IPS DF 6.9 (cell line): ENCODE measurements around the gene RTN4RL1.

Experiments
- DNase-seq: peaks from one replicate; pipeline ENCODE4 v3.0.0-alpha.2; 2013; ENCODE audit warnings: low read depth, low spot score
- H3K27ac ChIP-seq: one replicate; pipeline ENCODE4 v1.5.1; 2013; ENCODE audit warnings: low read length, control low read depth
- H3K27me3 ChIP-seq: 2 replicates; pipeline ENCODE4 v1.6.1; 2013; ENCODE audit warnings: mild to moderate bottlenecking, low read length; ENCODE audit not compliant: control insufficient read depth, insufficient read depth
- H3K36me3 ChIP-seq: 2 replicates; pipeline ENCODE4 v1.6.1; 2013; ENCODE audit warnings: low read length; ENCODE audit not compliant: control insufficient read depth, insufficient read depth
- H3K4me1 ChIP-seq: 2 replicates; pipeline ENCODE4 v1.6.1; 2013; ENCODE audit warnings: low read length; ENCODE audit not compliant: control insufficient read depth, insufficient read depth
- H3K4me3 ChIP-seq: 2 replicates; pipeline ENCODE4 v1.5.1; 2013; ENCODE audit warnings: mild to moderate bottlenecking, low read length
- H3K9me3 ChIP-seq: 2 replicates; pipeline ENCODE4 v1.6.1; 2013; ENCODE audit warnings: low read length, inconsistent platforms; ENCODE audit not compliant: control insufficient read depth, insufficient read depth
- WGBS: extraction: QIAGEN DNeasy Blood & Tissue Kit; methylation state at CpG from one replicate; pipeline ENCODE4 v1.1.7; 2013; ENCODE audit warnings: mixed read lengths, missing lambda C conversion rate; ENCODE audit not compliant: insufficient read length, insufficient coverage; 5-methylcytosine and 5-hydroxymethylcytosine counted together

RTN4RL1 gene

DNA sequence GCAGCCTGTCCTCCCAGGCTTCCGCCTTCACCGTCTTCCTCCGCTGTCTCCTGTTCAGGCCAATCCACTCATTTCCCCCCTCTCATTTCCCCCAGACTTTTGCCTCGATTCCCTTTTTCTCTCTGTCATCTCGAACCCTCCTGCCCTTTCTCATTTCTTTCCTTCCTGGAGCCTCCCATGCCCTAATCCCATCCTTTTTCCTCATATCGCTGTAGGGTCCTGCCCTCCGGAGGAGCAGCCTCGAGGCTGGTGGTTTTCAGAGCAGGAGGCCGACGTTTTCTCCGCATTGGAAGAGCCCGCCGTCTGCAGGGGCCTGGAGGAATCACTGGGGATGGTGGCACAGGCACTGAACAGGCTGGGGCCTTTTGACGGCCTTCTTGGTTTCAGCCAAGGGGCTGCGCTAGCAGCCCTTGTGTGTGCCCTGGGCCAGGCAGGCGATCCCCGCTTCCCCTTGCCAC lies 17.3 kb upstream of the RTN4RL1 start:
- WGBS, result no CpG with 5 or more reads among the region's 17 CpGs
- Histone ChIP-seq H3K36me3 (0 out of 2 replicates have a peak, but pooled peaks cover 3% of the 10 kb centered on the region), H3K4me3 (peak overlapping the region; percentile 63), H3K27ac (no peak overlapping the region), H3K27me3 (no peaks in the 10 kb centered on the region), H3K4me1 (no peaks in the 10 kb centered on the region), H3K9me3 (no peaks in the 10 kb centered on the region)
- DNase-seq, result no peak

DNA sequence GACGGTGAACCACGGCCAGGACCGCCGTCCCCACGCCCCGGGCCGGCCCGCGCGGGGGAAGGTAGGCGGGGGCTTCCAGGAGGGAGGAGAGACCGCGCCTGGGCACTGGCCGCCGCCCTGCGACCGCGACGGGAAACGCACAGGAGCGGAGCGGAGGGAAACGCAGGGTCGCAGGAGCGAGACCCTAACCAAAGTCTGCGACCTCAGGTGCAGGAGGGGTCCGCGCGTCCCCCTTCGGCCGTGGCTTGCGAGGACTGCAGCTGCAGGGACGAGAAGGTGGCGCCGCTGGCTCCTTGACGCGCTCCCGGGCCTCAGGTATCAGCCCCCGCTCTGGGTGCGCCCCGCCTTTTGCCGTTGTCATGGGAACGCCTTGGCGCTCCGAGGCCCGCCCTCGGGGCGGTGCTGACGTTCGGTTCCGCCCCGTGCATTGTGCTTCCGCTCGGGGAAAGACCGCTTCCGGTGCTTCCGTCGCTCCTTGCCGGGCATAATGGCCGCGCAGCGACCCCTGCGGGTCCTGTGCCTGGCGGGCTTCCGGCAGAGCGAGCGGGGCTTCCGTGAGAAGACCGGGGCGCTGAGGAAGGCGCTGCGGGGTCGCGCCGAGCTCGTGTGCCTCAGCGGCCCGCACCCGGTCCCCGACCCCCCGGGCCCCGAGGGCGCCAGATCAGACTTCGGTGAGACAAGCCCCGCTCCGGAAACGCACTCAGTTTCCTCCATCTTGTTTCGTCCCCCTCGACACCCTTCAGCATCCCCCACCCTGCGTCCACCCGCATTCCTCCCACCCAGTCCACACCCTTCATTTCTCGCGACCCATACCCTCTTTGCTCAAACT lies 16.6 kb upstream of the RTN4RL1 start, which contains the start of gene OVCA2:
OVCA2 (plus strand) TSS at position 462 of the 829 bp plus-strand sequence; CDS start at position 488, 26 bp downstream.
- Histone ChIP-seq H3K4me3 (peak within 1 kb of the TSS; percentile 63), H3K36me3 (peaks cover 3% of the 10 kb centered on the region; the same call in 1 of the 2 replicates), H3K27me3 (no peaks in the 10 kb centered on the region), H3K4me1 (no peaks in the 10 kb centered on the region), H3K9me3 (no peaks in the 10 kb centered on the region), H3K27ac (no peak within 1 kb of the TSS)
- WGBS, result no CpG with 5 or more reads among the region's 93 CpGs
- peak; percentile 84 for DNase-seq

DNA sequence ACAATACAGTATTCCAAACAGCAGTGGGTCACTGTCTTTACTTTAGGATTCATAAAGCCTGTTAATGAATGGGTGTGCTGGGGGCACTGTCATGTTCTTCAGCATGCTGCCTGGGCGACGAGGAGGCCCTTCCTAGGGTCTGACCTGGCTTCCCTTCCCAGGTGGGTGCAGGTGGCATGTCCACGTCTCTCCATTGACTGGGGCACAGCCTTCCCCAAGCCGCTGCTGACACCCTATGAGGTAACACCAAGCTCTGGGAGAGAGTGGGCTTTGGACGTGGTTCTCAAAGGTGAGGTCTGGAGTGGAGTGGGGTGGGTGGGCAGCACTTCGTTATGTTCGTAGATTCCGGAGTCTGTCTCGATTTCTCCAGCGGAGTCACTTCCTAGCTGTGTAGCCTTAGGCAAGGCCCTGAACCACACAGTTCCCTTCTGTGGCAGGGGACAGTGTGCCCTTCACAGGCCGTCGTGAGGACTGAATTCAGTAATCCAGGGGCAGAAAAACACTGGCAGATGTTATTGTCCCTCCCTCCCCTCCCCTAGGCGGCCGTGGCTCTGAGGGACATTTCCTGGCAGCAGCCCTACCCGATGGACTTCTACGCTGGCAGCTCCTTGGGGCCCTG lies 15.9 kb upstream of the RTN4RL1 start:
- Histone ChIP-seq H3K4me1 (no peaks in the 10 kb centered on the region), H3K36me3 (peaks cover 8% of the 10 kb centered on the region), H3K27me3 (no peaks in the 10 kb centered on the region), H3K27ac (no peak overlapping the region), H3K4me3 (peak overlapping the region; percentile 63; the same call in 1 of the 2 replicates), H3K9me3 (no peaks in the 10 kb centered on the region)
- no CpG with 5 or more reads among the region's 16 CpGs for WGBS
- no peak for DNase-seq

DNA sequence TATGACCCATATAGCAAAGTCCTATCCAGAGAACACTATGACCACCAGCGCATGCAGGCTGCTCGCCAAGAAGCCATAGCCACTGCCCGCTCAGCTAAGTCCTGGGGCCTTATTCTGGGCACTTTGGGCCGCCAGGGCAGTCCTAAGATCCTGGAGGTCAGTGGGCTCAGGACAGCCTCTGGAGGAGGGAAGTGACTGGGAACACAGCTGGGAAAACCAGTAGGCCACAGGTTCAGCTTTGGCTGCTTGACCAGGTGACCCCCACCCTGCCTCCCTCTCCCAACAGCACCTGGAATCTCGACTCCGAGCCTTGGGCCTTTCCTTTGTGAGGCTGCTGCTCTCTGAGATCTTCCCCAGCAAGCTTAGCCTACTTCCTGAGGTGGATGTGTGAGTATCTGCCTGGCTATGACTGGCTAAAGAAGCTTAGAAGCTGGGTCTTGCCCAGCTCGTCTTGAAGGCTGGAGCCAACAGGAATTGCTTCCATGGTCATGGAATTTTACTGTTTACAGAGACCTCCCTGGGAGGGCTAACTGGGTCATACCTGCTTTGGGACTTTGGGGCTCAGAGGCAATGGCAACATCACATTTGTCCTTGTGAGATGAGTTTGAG lies 15.2 kb upstream of the RTN4RL1 start:
- no CpG with 5 or more reads among the region's 7 CpGs for WGBS

DNA sequence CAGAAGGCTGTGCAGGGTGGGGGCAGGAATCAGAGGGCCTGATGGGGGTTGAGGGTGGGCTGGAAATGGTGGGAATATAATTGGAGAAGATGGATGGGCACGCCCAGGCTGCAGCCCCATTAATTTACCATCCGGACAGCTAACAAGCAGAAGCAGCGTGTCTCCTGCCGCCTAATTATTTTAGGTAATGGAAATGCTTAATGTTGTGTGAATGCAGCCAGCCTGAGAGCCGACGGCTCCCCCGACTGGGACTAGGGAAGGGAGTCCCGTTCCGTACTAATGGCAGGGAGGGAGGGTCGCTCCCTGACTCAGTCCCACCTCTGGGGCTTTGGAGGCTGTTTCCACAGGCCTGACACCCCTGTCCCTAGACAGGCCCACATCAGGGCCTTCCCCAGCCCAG lies 12.0 kb upstream of the RTN4RL1 start:
- Histone ChIP-seq H3K27ac (no peak overlapping the region), H3K4me3 (no peak overlapping the region), H3K4me1 (no peaks in the 10 kb centered on the region), H3K36me3 (peaks cover 5% of the 10 kb centered on the region), H3K27me3 (no peaks in the 10 kb centered on the region), H3K9me3 (no peaks in the 10 kb centered on the region)
- DNase-seq, result no peak
- WGBS, result no CpG with 5 or more reads among the region's 10 CpGs

More for the DNA sequence above, 15.2 kb upstream of the RTN4RL1 start:
- no peak overlapping the region for H3K4me3 ChIP-seq
- H3K27ac ChIP-seq, result no peak overlapping the region
- DNase-seq, result no peak
- H3K36me3 ChIP-seq, result peaks cover 8% of the 10 kb centered on the region
- no peaks in the 10 kb centered on the region for H3K4me1 ChIP-seq
- H3K9me3 ChIP-seq, result no peaks in the 10 kb centered on the region
- no peaks in the 10 kb centered on the region for H3K27me3 ChIP-seq

DNA sequence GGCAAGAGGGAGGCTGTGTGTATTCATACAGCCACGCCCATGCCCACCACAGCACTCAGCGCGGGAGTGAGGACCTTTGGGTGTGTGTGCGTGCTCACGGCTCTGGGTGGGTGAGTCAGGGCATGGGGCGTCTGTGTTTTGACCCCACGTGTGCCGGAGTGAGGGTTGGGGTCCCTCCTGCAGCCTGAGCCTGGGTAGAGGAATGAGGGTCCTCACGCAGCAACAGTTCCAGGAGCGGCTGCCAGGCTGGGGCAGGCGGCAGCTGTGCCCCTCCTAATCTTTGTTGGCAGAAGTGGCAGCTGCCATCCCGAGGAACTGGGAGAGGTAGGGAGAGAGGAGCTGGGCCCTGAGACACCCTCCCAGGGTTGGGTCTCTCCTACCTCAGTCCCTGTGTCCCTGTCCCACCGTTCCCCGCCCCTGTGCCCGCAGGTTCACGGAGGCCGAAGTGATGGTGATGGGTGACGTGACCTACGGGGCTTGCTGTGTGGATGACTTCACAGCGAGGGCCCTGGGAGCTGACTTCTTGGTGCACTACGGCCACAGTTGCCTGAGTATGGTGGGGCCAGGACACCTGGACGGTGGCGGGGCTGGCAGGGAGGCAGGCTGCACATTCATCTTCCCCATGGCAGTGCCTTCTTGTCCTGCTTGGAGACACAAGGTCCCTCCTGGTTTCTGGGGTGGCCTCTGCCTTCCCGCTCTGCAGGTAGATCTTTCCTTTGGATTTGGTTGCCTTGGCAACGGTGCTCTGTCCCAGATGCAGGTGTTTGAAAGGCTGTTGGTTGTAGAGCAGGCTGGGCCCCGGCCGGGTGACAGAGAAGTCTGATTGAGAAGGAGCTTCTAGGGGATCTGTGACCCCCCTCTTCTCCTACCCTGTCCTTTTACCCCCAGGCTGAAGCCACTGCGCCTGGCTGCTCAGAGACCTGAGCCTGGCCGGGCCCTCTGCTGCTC lies 10.7 kb upstream of the RTN4RL1 start:
- Histone ChIP-seq H3K27ac (no peak overlapping the region), H3K9me3 (no peaks in the 10 kb centered on the region), H3K36me3 (peaks cover 5% of the 10 kb centered on the region), H3K27me3 (no peaks in the 10 kb centered on the region), H3K4me1 (no peaks in the 10 kb centered on the region), H3K4me3 (no peak overlapping the region)
- no peak for DNase-seq
- WGBS, result no CpG with 5 or more reads among the region's 29 CpGs

DNA sequence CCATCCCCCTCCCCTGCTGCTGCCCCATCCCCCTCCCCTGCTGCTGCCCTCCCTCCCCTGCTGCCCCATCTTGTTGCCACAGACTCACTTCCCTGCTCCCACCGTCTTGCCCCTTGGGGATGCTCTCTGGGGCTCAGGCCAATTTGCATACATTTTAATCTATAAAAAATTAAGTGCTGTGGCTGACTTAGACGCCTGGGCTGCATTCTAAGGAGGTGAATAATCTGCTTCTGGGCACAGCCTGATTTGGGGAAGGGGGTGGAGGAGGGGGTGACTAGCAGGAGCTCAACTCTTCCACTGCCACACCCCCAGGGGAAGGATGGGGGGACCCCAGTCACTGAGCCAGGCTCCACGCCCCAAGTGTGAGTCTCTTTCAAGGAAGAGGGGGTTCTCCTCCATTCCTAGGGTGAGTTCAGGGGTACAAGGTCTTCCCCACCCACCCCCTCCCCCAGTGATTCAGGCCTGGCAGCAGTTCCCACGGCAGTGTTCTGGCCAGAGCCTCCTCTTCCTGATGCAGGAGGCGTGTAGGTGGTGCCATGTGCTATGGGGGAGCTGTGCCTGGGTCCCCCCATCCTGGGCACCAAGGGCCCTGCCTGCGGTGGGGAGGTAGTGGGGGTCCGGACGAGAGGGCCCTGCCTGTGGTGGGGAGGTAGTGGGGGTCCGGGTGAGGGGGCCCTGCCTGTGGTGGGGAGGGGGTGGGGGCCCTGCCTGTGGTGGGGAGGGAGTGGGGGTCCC lies 9.8 kb upstream of the RTN4RL1 start:
- H3K4me1 ChIP-seq, result peaks cover 1% of the 10 kb centered on the region; the same call in 1 of the 2 replicates
- H3K4me3 ChIP-seq, result no peak overlapping the region
- H3K36me3 ChIP-seq, result peaks cover 5% of the 10 kb centered on the region
- DNase-seq, result no peak
- WGBS, result no CpG with 5 or more reads among the region's 9 CpGs
- no peaks in the 10 kb centered on the region for H3K27me3 ChIP-seq
- H3K9me3 ChIP-seq, result no peaks in the 10 kb centered on the region
- H3K27ac ChIP-seq, result no peak overlapping the region

DNA sequence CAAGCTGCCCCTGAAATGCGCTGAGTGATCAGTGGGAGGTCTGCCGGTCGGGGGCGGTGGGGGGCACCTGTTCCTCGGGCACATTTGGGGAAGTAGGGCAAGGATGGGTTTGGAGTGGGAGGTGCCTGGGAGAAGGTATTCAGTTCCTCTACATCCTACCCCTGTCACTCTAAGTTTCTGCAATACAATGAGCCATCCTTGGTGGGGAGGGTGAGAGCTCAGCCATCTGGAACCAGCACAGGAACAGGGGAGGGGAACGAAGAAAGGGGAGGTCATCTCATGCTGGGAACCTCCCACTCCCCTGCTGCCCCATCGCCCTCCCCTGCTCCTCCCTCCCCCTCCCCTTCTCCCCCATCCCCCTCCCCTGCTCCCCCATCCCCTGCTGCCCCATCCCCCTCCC lies 9.0 kb upstream of the RTN4RL1 start:
- H3K36me3 ChIP-seq, result peaks cover 5% of the 10 kb centered on the region
- no CpG with 5 or more reads among the region's 7 CpGs for WGBS
- H3K27ac ChIP-seq, result no peak overlapping the region
- peaks cover 3% of the 10 kb centered on the region; the same call in 1 of the 2 replicates for H3K4me1 ChIP-seq
- no peak overlapping the region for H3K4me3 ChIP-seq
- peaks cover 2% of the 10 kb centered on the region; the same call in 1 of the 2 replicates for H3K27me3 ChIP-seq
- DNase-seq, result no peak
- H3K9me3 ChIP-seq, result no peaks in the 10 kb centered on the region

DNA sequence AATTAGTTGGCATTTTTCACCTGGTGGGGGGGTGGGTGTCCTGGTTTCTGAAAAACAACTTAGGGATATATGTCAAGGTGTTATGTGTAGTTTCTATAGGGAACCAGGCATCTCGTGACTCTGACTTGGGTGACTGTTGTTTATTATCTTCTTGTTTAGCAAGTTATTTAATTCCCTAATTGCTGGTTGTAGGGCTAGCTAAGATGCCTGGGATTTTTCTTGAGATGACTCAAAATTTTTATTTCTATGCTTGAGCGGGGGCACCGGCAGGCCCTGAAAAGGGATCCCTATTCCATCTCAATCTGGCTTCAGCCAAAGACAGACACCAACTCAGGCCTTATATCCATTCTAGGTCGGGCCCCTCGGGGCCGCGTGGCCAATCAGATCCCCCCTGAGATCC lies 8.0 kb upstream of the RTN4RL1 start:
- H3K36me3 ChIP-seq, result peaks cover 5% of the 10 kb centered on the region
- no peak for DNase-seq
- no peaks in the 10 kb centered on the region for H3K9me3 ChIP-seq
- no peak overlapping the region for H3K27ac ChIP-seq
- H3K4me3 ChIP-seq, result no peak overlapping the region
- H3K27me3 ChIP-seq, result peaks cover 12% of the 10 kb centered on the region
- peaks cover 3% of the 10 kb centered on the region; the same call in 1 of the 2 replicates for H3K4me1 ChIP-seq
- WGBS, result no CpG with 5 or more reads among the region's 7 CpGs
